Peyer's patch (tissue), 4 donors: ENCODE measurements around the gene SSTR3. TPM values are rescaled to one million over a fixed set of nuclear protein-coding genes. Genes with fewer than 3 reads are reported as not detected.
A peak's percentile ranks its signal among the peaks of the same experiment; 100 is the strongest.

Experiments
- DNase-seq, 3 donors: peaks; one replicate each; pipeline ENCODE4 v3.0.0-alpha.2; 2017 to 2019
- H3K27ac ChIP-seq, 4 donors: fragments of 200-600 bp; sonication (generic); one replicate each; pipeline ENCODE4 v1.5.1; 2016 to 2019
- H3K27me3 ChIP-seq, 2 donors: fragments of 200-600 bp; sonication (generic); one replicate each; pipeline ENCODE4 v1.5.1; 2019
- H3K36me3 ChIP-seq, 3 donors: fragments of 200-600 bp; sonication (generic); one replicate each; pipeline ENCODE4 v1.5.1; 2016 to 2019
- H3K4me1 ChIP-seq, 4 donors: fragments of 200-600 bp; sonication (generic); one replicate each; pipeline ENCODE4 v1.5.1; 2016 to 2019
- H3K4me3 ChIP-seq, 4 donors: fragments of 200-600 bp; sonication (generic); 1 replicate in 3 of 4; 2 replicates in 1 of 4; pipeline ENCODE4 v1.5.1; 2016 to 2019; ENCODE audit warnings: mild to moderate bottlenecking in 1 of 4
- H3K9me3 ChIP-seq, 4 donors: fragments of 200-600 bp; sonication (generic); one replicate each; pipeline ENCODE4 v1.5.1; 2016 to 2019; ENCODE audit warnings: mild to moderate bottlenecking in 1 of 4
- CTCF ChIP-seq, 6 experiments: fragments of 450-650 bp in 4 of 6; fragments of 200-600 bp in 2 of 6; sonication (generic) in 1 of 6; IDR thresholded peaks; one replicate each; pipeline ENCODE4 v1.5.1; 2017 to 2019; ENCODE audit warnings: antibody characterized with exemption in 6 of 6, mild to moderate bottlenecking in 3 of 6, moderate library complexity in 1 of 6
- POLR2A ChIP-seq, 2 donors: fragments of 450-650 bp; IDR thresholded peaks; one replicate each; pipeline ENCODE4 v1.5.1; 2017; ENCODE audit warnings: antibody characterized with exemption in 2 of 2, mild to moderate bottlenecking in 2 of 2, moderate library complexity in 2 of 2
- total RNA-seq, 4 donors: library from RNA; depleted of rRNA; stranded (reverse); fragments of >200 nt; gene quantifications; one replicate each; pipeline ENCODE4 v1.1.0, GENCODE V29; 2016

Gene SSTR3
- total RNA-seq, 4 donors from 2014 or later: not detected

- peak in 1 of 3 donors; percentile 39 for DNase-seq
- H3K27me3 ChIP-seq: no peaks in the 10 kb centered on the region
- H3K4me1 ChIP-seq: peaks cover 3 to 34% (median 30%) of the 10 kb centered on the region in 4 donors
- no peak overlapping the region for H3K4me3 ChIP-seq
- peaks cover 0 to 5% (median 0%) of the 10 kb centered on the region in 4 donors for H3K9me3 ChIP-seq
- H3K27ac ChIP-seq: peak overlapping the region in 2 of 4 donors; percentile 28 to 64
- no peak for TF ChIP-seq POLR2A (IDR thresholded peaks at IDR 0.05)
- TF ChIP-seq CTCF (IDR thresholded peaks at IDR 0.05): peak in 1 of 6 experiments; percentile 78
- H3K36me3 ChIP-seq: no peaks in the 10 kb centered on the region
Measured at GRCh38 chr22:37165940-37166674, 46.2 kb downstream of the SSTR3 start.

GRCh38 chr22:37165066-37165465 is 47.2 kb downstream of the SSTR3 start:
- Histone ChIP-seq H3K36me3 (no peaks in the 10 kb centered on the region), H3K9me3 (peaks cover 0 to 5% (median 0%) of the 10 kb centered on the region in 4 donors), H3K4me1 (peaks cover 3 to 32% (median 28%) of the 10 kb centered on the region in 4 donors), H3K27me3 (no peaks in the 10 kb centered on the region), H3K27ac (peak overlapping the region in 2 of 4 donors; percentile 68 to 72), H3K4me3 (no peak overlapping the region)
- TF ChIP-seq CTCF (IDR thresholded peaks at IDR 0.05): no peak
- TF ChIP-seq POLR2A (IDR thresholded peaks at IDR 0.05): no peak
- DNase-seq: no peak

- Histone ChIP-seq H3K4me3 (no peak overlapping the region), H3K4me1 (peaks cover 3 to 32% (median 28%) of the 10 kb centered on the region in 4 donors), H3K9me3 (peaks cover 0 to 5% (median 0%) of the 10 kb centered on the region in 4 donors), H3K36me3 (no peaks in the 10 kb centered on the region), H3K27me3 (no peaks in the 10 kb centered on the region), H3K27ac (peak overlapping the region; percentile 60 to 72 (median 69))
- no peak for DNase-seq
- no peak for TF ChIP-seq POLR2A (IDR thresholded peaks at IDR 0.05)
- TF ChIP-seq CTCF (IDR thresholded peaks at IDR 0.05): no peak
Measured at GRCh38 chr22:37164505-37164887, 47.8 kb downstream of the SSTR3 start.

- peak in 2 of 3 donors; percentile 55 to 72 for DNase-seq
- H3K27me3 ChIP-seq: no peaks in the 10 kb centered on the region
- H3K4me1 ChIP-seq: peaks cover 3 to 32% (median 27%) of the 10 kb centered on the region in 4 donors
- no peak overlapping the region for H3K4me3 ChIP-seq
- H3K36me3 ChIP-seq: no peaks in the 10 kb centered on the region
- TF ChIP-seq POLR2A (IDR thresholded peaks at IDR 0.05): no peak
- H3K27ac ChIP-seq: peak overlapping the region; percentile 60 to 72 (median 69)
- H3K9me3 ChIP-seq: peaks cover 0 to 5% (median 0%) of the 10 kb centered on the region in 4 donors
Measured at GRCh38 chr22:37163575-37164504, 48.4 kb downstream of the SSTR3 start.

- no peaks in the 10 kb centered on the region for H3K27me3 ChIP-seq
- H3K4me3 ChIP-seq: no peak overlapping the region
- DNase-seq: no peak
- TF ChIP-seq CTCF (IDR thresholded peaks at IDR 0.05): no peak
- H3K27ac ChIP-seq: peak overlapping the region; percentile 60 to 72 (median 69)
- H3K4me1 ChIP-seq: peaks cover 2 to 32% (median 24%) of the 10 kb centered on the region in 4 donors
- H3K9me3 ChIP-seq: peaks cover 0 to 5% (median 0%) of the 10 kb centered on the region in 4 donors
- H3K36me3 ChIP-seq: no peaks in the 10 kb centered on the region
Measured at GRCh38 chr22:37163096-37163489, 49.2 kb downstream of the SSTR3 start.
